HG02884 (cell line): Measurements from ENCODE around the gene CNTNAP2.

Experiments
- ATAC-seq: cut with Tn5 transposase; IDR thresholded peaks from one replicate; pipeline ENCODE4 v1.9.1; 2021; ENCODE audit warnings: mild to moderate bottlenecking, moderate library complexity; ENCODE audit not compliant: unreplicated experiment

Gene CNTNAP2

DNA sequence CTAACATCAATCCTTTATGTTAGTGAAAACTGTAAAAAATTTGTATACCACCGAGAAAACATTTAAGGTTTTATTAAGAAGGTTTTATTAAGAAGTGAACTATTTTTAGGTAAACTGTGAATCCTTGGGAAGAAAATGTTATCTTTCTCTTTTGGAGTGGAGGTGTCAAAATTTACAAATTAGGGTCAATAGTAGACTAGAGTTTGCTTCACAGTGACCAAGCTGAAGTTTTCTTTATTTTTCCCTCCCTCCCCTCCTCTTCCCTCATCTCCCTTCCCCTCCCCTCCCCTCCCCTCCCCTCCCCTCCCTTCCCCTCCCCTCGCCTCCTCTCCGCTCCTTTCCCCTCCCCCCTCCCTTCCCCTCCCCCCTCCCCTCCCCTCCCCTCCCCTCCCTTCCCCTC, 168.8 kb downstream of the CNTNAP2 start:
- ATAC-seq, result no peak

DNA sequence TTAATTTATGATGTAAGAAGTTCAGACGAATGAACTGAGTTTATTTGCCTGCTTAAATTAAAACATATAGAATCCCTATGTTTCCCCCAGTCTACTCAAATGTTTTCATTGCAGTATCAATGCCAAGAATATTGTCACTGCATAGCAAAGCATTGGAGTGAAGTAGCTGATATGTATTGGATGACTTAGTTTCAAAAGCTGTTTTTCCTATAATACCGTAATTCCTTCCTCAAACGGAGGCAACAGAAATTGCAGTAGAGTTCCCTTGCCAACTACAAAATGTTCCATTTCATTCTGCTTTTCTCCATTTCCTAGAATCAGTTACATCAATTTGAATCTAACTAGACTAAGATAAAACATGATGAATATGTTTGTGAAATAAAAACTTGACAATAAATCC, 174.1 kb downstream of the CNTNAP2 start:
- ATAC-seq, result no peak

DNA sequence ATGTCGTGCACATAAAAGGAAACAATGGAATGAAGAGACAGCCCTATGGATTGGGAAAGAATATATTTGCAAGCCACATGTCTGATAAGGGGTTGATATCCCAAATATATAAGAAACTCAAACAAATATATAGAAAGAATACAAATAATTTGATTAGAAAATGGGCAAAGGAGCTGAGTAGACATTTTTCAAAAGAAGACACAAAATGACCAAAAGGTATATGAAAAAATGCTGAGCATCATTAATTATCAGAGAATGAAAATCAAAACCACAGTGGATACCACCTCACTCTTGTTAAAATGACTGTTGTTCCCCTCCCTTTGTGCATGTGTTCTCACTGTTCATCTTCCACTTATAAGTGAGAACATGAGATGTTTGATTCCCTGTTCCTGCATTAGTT, 175.3 kb downstream of the CNTNAP2 start:
- ATAC-seq, result no peak

DNA sequence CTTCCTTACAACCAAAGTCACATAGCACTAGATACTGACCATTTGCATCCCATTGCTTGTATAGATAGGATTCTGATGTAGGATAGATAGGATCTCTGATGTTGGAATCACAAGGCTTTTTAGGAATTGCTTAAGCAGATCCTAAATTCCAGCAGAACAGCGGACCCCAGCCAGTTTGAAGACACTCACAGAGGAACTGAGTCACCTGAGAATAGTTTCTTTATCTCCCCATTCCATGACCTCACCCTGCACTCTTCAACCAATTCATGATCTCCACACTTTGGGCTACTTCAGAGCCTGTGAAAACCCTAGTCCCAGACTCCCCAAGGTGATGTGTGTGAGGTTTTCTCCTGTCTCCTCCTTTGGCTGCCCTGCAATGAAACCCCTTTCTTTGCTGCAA, 179.4 kb downstream of the CNTNAP2 start:
- no peak for ATAC-seq

DNA sequence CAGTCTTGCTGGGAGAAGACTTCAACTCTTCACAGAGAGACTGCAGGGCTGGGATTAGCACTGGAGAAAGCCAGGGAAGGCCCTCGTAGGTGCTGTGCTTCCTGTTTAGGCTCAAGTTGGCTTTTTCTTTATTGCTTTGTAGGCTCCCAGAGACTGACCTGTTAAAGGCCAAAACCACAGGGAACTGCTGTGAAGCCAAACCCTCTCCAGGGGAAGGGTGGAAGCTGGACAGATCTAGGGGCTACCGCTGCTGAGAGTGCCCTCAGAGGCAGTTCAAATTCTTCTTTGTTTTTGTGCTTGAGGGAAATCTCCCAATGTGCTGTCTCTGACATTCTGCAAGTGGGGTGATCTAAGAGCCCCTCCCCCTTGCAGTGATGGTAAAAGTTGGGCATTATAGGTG, 198.4 kb downstream of the CNTNAP2 start:
- ATAC-seq, result no peak

DNA sequence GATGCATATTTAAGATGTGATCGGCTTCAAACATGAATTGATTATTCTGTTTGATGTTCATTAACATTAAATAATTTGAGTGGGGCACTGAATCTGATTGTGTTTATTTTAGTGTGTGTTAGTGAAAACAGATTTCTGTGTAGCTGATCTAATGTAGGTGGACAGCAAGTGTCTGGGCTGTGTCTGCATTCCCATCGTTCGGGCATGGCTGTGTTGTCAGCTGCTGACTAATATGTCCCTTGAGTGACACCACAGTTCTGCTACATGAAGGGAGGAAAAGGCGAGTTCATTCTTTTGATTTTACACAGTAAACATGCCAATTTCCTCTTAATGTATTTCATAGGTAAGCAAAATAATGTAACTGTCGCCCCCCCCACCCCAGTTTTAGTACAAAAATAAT, 203.0 kb downstream of the CNTNAP2 start:
- ATAC-seq, result no peak

DNA sequence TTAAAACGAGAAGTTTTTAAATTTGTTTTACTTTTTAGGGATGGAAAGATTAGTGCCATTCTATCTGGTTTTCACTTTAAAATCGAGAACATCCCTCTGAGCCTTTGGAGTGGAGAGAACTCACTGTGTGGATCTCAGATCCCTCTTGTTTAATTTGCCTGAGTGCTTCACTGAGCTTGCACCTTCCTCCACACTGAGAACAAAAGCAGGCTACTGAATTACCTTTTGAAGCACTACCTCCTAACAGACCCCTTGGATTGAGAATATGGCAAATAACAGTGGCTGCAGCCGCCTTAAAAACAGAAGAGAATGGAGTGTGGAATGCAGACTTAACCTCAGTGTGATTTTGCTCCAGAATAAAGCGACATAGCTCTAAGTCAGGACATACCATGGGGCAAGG, 204.7 kb downstream of the CNTNAP2 start:
- ATAC-seq, result no peak

DNA sequence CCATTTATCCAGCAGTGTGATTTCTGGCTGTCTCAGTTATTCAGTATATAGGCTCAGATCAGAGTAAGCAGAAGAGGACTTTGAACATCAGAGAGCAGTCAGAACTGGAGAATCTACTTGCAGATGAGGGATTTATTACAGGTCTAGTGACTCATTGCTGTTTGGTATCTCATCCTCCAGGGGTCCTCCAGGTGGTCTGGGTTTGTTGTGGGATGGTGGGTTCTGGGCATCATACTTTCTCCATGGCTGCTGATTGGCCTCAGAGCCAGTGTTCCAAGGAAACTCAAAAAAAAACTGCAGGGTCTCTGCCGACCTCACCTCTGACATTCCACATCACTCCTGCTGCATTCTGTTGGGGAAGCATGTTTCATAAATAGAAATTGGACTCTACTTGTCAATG, 214.8 kb downstream of the CNTNAP2 start:
- no peak for ATAC-seq

DNA sequence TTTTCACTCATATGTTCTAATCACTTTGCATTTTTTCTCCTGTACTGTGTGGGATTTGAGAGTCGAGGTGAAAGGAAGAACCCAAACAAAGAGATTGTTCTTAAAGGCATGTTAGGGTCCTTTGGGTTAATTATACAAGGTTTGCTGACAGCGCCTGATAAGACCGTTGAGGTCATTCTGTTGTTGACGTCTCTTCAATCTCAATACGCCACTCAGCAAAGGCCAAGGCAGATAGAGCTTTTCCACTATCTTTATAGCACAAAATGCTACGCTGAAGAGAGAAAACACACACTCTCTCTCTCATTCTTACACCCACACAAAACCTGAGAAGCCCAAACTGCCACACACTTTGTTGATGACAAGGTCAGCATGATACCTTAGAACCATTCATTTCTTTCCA, 228.7 kb downstream of the CNTNAP2 start:
- ATAC-seq, result no peak

DNA sequence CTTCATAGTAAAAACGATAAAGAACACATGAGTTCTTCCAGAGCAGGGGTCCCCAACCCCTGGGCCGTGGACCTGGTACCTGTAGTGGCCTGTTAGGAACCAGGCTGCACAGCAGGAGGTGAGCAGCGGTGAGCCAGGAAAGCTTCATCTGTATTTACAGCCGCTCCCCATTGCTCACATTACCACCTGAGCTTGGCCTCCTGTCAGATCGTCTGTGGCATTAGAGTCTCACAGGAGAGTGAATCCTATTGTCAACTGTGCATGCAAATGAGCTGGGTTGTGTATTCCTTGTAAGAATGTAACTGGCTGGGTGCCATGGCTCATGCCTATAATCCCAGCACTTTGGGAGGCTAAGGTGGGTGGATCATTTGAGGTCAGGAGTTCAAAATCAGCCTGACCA, 229.5 kb downstream of the CNTNAP2 start:
- ATAC-seq, result no peak

DNA sequence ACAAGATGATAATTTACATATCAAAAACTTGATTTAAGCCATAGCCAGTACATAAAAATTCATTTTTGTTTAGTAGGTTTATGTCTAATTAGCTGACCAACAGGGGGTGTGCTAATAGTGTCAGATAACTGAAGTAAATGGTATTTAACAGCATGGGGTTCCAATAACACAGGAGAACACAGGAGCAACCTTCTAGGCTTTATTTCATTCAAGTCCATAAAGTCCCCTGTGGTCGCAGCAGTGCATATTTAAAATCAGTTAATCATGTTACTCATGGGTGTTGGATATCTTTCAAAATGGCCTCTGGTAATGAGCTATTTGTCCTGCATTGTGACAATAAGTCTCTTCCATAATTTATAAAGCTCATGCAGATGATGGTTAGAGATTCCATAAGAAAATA, 238.6 kb downstream of the CNTNAP2 start:
- no peak for ATAC-seq

DNA sequence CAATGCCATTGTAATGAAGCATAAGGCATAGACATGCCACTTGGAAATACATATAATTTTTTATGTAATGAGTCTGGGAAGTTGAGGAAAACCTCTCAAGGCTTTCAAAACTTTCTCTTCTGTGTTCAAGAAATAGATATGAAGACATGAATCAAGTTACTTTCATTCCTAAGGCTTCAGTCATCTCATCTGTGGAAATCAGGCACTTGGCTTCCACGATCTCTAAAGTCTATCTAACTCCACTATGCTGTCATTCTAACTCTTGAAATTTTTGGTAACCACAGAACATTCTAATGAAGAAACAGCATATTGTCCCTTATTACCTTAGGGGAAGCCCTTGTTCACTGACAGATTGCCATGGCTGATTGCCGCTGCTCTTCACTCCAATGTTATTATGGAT, 242.6 kb downstream of the CNTNAP2 start:
- ATAC-seq, result no peak

DNA sequence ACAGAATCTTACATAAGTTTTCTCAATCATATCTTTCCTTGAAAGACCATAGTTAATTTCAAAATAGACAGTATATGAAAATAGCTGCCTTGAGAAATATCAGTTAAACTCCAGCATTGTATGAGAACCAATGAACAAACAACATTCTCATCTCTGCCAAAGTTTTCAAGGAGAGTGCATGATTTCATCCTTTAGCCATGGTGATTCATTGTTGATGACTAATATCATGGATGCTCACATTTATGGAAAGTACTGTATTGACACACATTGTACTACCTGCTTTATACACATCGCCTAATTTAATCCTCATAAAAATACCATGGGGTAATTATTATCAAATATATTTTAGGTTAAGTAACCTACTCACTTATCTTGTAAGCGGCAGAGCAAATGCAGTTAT, 250.3 kb downstream of the CNTNAP2 start:
- no peak for ATAC-seq

DNA sequence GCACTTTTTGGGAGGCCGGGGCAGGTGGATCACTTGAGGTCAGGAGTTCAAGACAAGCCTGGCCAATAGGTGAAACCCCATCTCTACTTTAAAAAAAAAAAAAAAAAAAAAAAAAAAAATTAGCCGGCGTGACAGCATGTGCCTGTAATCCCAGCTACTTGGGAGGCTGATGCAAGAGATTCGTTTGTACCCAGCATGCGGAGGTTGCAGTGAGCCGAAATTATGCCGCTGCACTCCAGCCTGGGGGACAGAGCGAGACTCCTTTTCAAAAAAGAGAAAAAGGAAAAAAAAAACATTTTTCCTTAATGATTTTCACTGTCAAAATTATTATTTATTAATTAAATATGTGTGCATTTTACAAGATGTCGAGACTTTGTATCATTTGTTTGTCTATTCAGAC, 253.6 kb downstream of the CNTNAP2 start:
- ATAC-seq, result no peak

DNA sequence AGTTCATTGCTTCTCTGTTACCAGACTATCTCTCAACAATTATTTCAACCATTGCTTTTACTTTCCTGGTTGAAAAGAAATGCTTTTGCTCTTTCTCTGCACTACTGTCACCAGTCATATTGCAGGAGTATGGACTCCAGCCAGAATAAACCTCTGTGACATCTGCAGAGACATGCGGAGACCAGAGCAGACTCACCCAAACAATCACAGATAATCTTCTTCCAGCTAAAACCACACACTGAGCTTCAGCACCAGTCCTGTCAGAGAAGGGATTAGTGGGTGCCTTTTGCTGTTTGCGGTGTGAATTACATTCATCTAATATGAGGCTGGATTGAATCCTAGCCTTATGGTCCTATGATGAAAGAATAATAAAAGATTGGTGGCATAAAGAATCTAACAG, 258.6 kb downstream of the CNTNAP2 start:
- no peak for ATAC-seq

DNA sequence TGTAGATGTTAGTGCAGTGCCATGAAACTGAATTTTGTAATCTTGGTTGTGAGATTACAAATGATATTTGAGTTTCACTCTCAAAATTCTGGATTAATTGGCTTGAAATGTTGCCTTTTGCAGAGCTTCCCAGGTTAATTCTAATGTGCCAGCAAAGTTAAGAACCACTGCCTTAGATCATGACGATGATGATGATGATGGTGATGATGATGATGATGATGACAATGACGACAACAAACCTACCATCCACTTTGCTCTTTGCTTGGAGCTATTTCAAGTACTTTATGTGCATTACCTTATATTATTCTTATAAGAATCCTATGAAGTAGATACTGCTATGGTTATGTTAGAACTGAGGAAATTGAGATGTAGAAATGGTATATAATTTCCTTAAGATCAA, 261.6 kb downstream of the CNTNAP2 start:
- no peak for ATAC-seq

DNA sequence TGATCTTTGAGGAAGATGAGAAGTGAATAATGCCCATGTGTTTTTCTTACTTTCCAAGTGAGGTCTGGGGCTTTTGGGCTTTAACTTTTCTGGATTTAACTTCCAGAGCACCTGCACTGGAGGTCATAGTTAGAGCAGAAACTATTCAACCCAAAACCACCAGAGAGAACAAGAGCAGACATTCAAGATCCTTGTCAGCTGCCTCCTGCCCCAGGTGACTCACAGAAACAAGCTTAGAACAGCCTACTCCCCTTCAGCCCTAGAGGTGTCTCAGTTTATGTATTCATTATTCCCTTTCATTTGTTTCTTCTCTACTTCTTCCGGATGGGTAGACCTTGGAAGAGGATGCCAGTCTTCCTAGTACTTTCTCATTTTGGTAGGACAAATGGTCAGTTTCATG, 270.5 kb downstream of the CNTNAP2 start:
- no peak for ATAC-seq

DNA sequence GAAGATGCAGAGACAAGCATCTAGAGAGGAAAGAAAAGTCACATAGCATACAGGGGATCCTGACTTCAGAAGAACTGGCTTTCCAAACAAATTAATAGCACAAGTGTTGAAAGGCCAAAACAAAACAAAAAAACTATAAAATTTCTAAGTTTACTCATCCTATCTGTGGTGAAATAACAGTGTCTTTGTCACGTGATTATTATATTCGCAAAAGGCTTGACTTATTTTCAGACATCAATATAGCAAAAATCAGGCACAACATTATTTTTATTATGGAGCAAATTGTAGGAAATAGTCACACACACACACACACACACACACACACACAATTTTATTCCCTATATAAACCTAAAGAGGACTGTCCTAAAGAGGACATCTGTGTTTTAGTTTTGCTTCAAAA, 272.3 kb downstream of the CNTNAP2 start:
- ATAC-seq, result no peak

DNA sequence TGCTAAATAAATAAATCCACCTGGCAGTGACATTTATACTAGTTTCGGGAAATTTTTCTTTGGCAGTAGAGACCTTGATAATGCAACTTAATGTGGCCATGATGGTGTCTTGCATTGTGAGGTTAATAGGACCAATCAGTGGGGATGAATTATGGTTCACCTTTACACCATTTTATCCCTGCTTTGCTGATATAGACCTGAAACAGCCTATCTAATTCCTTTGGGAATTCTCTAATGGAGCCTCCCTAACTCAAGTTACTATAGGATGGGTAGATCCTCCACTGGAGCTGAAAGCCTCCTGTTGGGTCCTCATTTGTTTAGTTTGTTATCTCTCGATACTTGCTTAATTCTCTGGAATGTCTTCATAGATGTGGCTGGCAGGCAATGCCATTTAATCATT, 276.7 kb downstream of the CNTNAP2 start:
- no peak for ATAC-seq

DNA sequence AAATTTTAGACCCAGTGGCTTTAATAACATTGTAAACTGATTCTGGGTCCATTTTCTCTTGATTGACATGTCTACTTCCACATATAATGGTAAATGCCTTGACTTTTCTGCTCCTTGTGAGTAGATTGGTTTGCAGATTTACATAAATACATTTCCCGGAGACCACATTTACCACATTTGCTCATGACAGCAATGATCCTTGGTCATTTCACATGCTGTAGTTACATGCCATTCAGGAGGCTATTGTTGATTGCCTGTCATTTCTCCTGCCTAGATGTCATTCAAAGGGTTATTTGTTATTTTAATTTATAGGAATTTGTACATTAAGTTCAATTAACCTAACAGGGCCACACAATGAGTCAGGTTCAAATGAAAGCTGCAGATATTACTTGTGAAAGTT, 280.5 kb downstream of the CNTNAP2 start:
- no peak for ATAC-seq

DNA sequence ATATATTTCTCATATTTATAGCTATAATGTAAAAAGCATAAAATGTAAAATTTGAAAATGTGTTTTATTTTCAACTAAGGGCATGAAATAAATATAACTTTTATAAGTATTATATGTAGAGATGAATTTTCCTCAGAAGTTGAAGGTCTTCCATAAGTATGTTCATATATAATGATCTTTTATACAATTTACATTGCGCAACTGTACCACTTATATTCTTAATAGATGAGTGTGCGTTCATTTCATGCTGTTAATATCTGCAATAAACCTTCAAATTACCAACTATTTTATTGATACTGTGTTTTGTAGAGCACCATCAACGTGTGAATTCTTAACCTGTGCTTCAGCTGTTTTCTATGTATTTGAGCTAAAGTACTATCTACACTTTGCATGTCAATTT, 285.3 kb downstream of the CNTNAP2 start:
- ATAC-seq, result no peak

DNA sequence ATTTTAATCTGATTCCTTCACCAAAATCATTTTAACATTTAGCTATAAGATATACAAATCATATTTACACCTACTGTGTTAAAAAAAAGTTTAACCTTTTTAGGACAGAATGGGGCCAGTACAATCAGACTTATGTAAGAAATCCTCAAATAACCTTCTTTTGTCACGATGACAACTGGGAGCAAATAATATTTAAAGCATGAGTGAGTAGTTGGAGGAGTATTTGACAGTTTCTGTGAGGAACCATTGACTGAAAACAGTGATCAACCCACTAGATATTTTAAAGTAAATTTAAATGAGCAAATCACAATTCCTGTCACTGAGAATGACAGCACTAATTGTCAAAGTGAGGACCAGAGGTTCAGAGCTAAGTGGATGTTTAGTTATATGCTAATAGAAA, 289.1 kb downstream of the CNTNAP2 start:
- ATAC-seq, result no peak

DNA sequence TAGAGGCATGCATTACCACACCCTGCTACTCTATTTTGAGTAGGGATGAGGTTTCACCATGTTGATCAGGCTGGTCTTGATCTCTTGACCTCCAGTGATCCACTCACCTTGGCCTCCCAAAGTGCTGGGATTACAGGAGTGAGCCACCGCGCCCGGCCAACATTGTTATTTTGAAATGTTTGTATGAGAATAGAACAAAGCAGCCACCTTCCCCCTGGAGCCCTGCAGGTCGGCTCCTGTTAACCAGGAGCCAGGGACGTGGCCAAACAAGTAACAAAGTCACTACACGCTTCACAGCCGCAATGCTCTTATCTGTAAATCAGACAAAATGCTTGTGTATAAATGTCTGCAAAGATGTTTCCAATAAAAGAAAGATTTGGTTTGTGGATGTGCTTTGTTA, 295.4 kb downstream of the CNTNAP2 start:
- ATAC-seq, result no peak

DNA sequence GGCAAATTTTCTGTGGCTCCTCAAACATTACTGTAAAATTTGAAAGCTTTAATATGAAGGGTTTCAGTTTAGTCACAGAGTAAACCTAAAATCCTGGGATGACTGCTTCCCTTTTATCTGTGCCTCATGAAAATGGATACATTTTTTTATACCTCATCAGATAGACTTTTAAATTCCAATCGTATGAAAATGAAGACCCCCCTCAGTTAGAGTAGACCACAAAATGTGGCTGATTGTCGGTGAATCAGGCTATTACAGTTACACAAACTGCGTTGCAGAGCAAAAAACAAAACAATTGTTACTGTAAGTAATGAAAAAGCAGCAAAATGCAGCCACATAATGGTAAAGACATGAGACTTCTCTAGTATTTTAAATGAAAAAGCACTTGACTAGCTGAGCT, 296.2 kb downstream of the CNTNAP2 start:
- ATAC-seq, result no peak
